DND-41 (cell line): ENCODE data around the gene SMAGP.
"Not testable (repeated sequence)": the region's sequence is repeated elsewhere in the genome, so short reads cannot be mapped to it uniquely, and the experiment has no call there.

Experiments
- ATAC-seq: fragments of 200-7000 bp; cut with Tn5 transposase; 3 replicates; pipeline ENCODE4 v1.9.1; 2021; ENCODE audit warnings: low read depth; ENCODE audit not compliant: insufficient read depth
- DNase-seq: peaks from one replicate; pipeline ENCODE4 v3.0.0-alpha.2; 2020
- H2AFZ ChIP-seq: 2 replicates; pipeline ENCODE4 v1.6.0; 2012; ENCODE audit warnings: low read depth, low read length
- H3K27ac ChIP-seq: 2 replicates; pipeline ENCODE4 v1.5.1; 2012; ENCODE audit warnings: low read length, inconsistent platforms
- H3K27me3 ChIP-seq: fragments of 200-600 bp; sonication (generic); 2 replicates; pipeline ENCODE4 v1.6.0; 2012; ENCODE audit warnings: low read length, mild to moderate bottlenecking, inconsistent platforms; ENCODE audit not compliant: insufficient read depth, poor library complexity
- H3K36me3 ChIP-seq: 2 replicates; pipeline ENCODE4 v1.5.1; 2012; ENCODE audit warnings: low read length, inconsistent platforms; ENCODE audit not compliant: insufficient read depth
- H3K4me1 ChIP-seq: 2 replicates; pipeline ENCODE4 v1.5.1; 2012; ENCODE audit warnings: mild to moderate bottlenecking, low read length; ENCODE audit not compliant: insufficient read depth
- H3K4me2 ChIP-seq: 2 replicates; pipeline ENCODE4 v1.6.0; 2012; ENCODE audit warnings: mild to moderate bottlenecking, moderate library complexity, low read length, inconsistent platforms; ENCODE audit not compliant: insufficient read depth
- H3K4me3 ChIP-seq, 2 experiments: fragments of 200-600 bp in 1 of 2; shearing (Covaris generic) in 1 of 2; 2 replicates each; pipeline ENCODE4 v1.5.1; 2012 to 2016; ENCODE audit warnings: inconsistent platforms in 2 of 2, low read length in 2 of 2, mild to moderate bottlenecking in 2 of 2, low read depth in 1 of 2, moderate library complexity in 1 of 2
- H3K79me2 ChIP-seq: 2 replicates; pipeline ENCODE4 v1.6.0; 2012; ENCODE audit warnings: low read length, inconsistent platforms; ENCODE audit not compliant: insufficient read depth
- H3K9ac ChIP-seq: 2 replicates; pipeline ENCODE4 v1.6.0; 2012; ENCODE audit warnings: low read depth, mild to moderate bottlenecking, inconsistent platforms, low read length, moderate library complexity
- H3K9me3 ChIP-seq: 2 replicates; pipeline ENCODE4 v1.5.1; 2012; ENCODE audit warnings: low read length, moderate library complexity, mild to moderate bottlenecking, inconsistent platforms; ENCODE audit not compliant: insufficient read depth, severe bottlenecking
- H4K20me1 ChIP-seq: 2 replicates; pipeline ENCODE4 v1.6.0; 2012; ENCODE audit warnings: low read length; ENCODE audit not compliant: insufficient read depth
- EZH2 ChIP-seq: IDR thresholded peaks from 3 replicates; pipeline ENCODE4 v1.6.1; 2012; ENCODE audit warnings: borderline replicate concordance, low read depth, mild to moderate bottlenecking, moderate library complexity, low read length, inconsistent platforms; ENCODE audit not compliant: severe bottlenecking
- TF ChIP-seq, protein P1 (sequence below): IDR thresholded peaks from 2 replicates; pipeline ENCODE4 v1.5.1; 2012; ENCODE audit warnings: borderline replicate concordance, low read length, moderate library complexity, mild to moderate bottlenecking; ENCODE audit not compliant: poor library complexity, severe bottlenecking; ENCODE audit errors: extremely low read depth

Gene SMAGP

DNA sequence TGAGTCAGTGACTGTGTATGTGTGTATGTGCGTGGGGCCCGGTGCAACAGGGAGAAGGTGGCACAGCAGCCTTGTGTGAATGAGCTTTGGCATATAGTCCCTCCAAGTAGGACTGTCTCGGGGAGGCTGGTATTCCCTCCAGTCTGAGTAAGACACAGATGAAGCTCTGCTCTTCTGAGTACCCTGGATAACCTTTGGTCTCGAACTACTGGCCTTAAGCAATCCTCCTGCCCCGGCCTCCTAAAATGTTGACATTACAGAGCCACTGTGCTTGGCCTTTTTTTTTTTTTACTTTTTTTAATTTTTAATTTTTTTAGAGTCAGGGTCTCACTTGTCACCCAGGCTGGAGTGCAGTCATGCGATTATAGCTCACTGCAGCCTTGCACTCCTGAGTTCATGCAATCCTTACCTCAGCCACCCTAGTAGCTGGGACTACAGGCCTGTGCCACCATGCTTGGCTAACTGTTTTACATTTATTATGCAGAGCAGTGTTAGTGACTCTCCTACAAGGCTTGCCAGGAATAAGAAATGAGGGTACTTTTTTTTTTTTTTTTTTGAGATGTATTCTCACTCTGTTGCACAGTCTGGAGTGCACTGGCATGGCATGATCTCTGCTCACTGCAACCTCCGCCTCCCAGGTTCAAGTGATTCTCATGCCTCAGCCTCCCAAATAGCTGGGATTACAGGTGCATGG is 41.0 kb downstream of the SMAGP start:
- DNase-seq (no peak), ATAC-seq (no peak)
- no peaks in the 10 kb centered on the region for H3K79me2 ChIP-seq
- TF ChIP-seq, protein P1, sequence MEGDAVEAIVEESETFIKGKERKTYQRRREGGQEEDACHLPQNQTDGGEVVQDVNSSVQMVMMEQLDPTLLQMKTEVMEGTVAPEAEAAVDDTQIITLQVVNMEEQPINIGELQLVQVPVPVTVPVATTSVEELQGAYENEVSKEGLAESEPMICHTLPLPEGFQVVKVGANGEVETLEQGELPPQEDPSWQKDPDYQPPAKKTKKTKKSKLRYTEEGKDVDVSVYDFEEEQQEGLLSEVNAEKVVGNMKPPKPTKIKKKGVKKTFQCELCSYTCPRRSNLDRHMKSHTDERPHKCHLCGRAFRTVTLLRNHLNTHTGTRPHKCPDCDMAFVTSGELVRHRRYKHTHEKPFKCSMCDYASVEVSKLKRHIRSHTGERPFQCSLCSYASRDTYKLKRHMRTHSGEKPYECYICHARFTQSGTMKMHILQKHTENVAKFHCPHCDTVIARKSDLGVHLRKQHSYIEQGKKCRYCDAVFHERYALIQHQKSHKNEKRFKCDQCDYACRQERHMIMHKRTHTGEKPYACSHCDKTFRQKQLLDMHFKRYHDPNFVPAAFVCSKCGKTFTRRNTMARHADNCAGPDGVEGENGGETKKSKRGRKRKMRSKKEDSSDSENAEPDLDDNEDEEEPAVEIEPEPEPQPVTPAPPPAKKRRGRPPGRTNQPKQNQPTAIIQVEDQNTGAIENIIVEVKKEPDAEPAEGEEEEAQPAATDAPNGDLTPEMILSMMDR = no peak
- TF ChIP-seq EZH2 = no peak
- no peaks in the 10 kb centered on the region for H3K27me3 ChIP-seq
- no peak overlapping the region for H3K4me3 ChIP-seq
- no peak overlapping the region for H3K27ac ChIP-seq
- no peaks in the 10 kb centered on the region for H4K20me1 ChIP-seq
- no peak overlapping the region for H2AFZ ChIP-seq
- no peak overlapping the region for H3K9ac ChIP-seq
- H3K4me1 ChIP-seq = no peaks in the 10 kb centered on the region
- no peak overlapping the region for H3K4me2 ChIP-seq
- H3K9me3 ChIP-seq = no peaks in the 10 kb centered on the region
- no peaks in the 10 kb centered on the region for H3K36me3 ChIP-seq

DNA sequence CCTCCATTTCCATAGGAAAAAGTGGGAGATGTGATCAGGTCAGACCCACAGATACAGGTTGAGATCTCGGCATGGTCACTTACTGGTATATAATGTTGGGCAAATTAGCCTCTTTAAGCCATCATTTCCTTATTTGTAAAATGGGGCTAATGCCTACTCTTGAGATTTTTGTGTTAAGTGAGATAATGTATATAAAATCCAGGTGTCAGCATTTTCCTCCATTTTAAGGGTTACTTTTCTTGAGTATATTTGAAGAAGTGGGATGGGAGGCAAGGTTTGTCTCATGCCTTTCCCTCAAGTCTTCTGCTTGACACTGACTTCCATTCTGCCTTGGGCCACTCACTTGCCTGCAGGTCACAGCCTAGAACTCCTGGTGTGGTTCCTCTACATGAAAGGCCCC is 42.3 kb downstream of the SMAGP start:
- no peak overlapping the region for H3K27ac ChIP-seq
- no peak overlapping the region for H3K4me2 ChIP-seq
- no peak overlapping the region for H3K4me3 ChIP-seq
- ATAC-seq (no peak), DNase-seq (no peak)
- no peaks in the 10 kb centered on the region for H4K20me1 ChIP-seq
- no peak overlapping the region for H2AFZ ChIP-seq
- TF ChIP-seq EZH2 = no peak
- TF ChIP-seq, protein P1 = no peak
- H3K9me3 ChIP-seq = no peaks in the 10 kb centered on the region
- no peaks in the 10 kb centered on the region for H3K4me1 ChIP-seq
- no peaks in the 10 kb centered on the region for H3K36me3 ChIP-seq
- H3K27me3 ChIP-seq = no peaks in the 10 kb centered on the region
- no peak overlapping the region for H3K9ac ChIP-seq
- H3K79me2 ChIP-seq = no peaks in the 10 kb centered on the region

DNA sequence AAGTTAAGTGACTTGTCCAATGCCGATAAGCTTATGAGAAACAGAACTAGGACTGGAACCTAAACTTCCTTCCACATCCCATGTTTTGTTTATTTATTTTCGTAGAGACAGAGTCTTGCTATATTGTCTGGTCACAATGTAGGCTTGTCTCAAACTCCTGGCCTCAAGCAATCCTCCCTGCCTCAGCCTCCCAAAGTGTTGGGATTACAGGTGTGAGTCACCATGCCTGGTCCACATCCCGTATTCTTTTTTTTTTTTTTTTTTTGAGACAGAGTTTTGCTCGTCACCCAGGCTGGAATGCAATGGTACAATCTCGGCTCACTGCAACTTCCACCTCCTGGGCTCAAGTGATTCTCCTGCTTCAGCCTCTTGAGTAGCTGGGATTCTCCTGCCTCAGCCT is 43.1 kb downstream of the SMAGP start:
- H2AFZ ChIP-seq, H3K4me2 ChIP-seq, H3K4me3 ChIP-seq, H3K9ac ChIP-seq, H3K27ac ChIP-seq, H3K36me3 ChIP-seq, DNase-seq, H3K4me1 ChIP-seq, H3K27me3 ChIP-seq, H4K20me1 ChIP-seq, ATAC-seq, H3K9me3 ChIP-seq, H3K79me2 ChIP-seq: not testable (repeated sequence)

DNA sequence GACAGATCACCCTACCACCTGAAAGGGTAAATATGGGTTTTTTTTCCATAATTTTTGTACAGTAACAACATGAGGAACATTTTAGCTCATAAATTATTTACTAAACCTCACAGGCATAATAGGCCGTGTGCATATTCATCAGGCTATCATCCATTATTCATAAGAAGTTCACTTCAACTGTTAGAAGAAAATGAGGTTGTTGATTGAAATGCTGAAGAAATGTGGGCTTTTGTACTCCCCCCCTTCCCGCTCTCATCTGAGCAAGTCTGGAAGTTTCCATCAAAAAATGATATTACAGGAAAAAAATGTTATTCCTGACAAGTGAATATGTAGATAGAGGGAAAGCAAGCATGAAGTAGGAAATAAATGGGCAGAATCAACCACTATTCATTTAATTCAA is 44.4 kb downstream of the SMAGP start:
- Histone ChIP-seq H3K9me3 (no peaks in the 10 kb centered on the region), H4K20me1 (no peaks in the 10 kb centered on the region), H3K4me3 (no peak overlapping the region), H3K4me2 (no peak overlapping the region), H3K79me2 (no peaks in the 10 kb centered on the region), H3K36me3 (no peaks in the 10 kb centered on the region), H3K27ac (no peak overlapping the region), H3K4me1 (no peaks in the 10 kb centered on the region), H2AFZ (no peak overlapping the region), H3K9ac (no peak overlapping the region), H3K27me3 (no peaks in the 10 kb centered on the region)
- no peak for DNase-seq
- TF ChIP-seq, protein P1 = no peak
- TF ChIP-seq EZH2 = no peak
- no peak for ATAC-seq
